BJ (cell line): ENCODE results near the gene PEX6. TPM values are rescaled to one million over a fixed set of nuclear protein-coding genes. Genes with fewer than 3 reads are reported as not detected.
A peak's percentile ranks its signal among the peaks of the same experiment; 100 is the strongest.

Source experiments
- CTCF ChIA-PET: fragments of 350-600 bp; formaldehyde crosslinking; extraction: SDS; loops from one replicate; lab custom pipeline; 2021; ENCODE audit warnings: antibody characterized with exemption, inconsistent platforms; lab: Yijun Ruan, JAX
- POLR2A ChIA-PET: fragments of 300-600 bp; sonication (Branson Sonifier 250); formaldehyde crosslinking; extraction: SDS; loops from one replicate; lab custom pipeline; 2021; ENCODE audit warnings: antibody characterized with exemption; lab: Charles Lee
- DNase-seq: peaks from one replicate; pipeline ENCODE4 v3.0.0-alpha.2; 2011; ENCODE audit warnings: low read depth
- H3K27me3 ChIP-seq: 2 replicates; pipeline ENCODE4 v1.6.0; 2011; ENCODE audit warnings: low read length; ENCODE audit not compliant: control insufficient read depth, insufficient read depth
- H3K36me3 ChIP-seq: 2 replicates; pipeline ENCODE4 v1.5.1; 2011; ENCODE audit warnings: low read length; ENCODE audit not compliant: control insufficient read depth, insufficient read depth
- H3K4me3 ChIP-seq: 2 replicates; pipeline ENCODE4 v1.5.1; 2011; ENCODE audit warnings: low read depth, mild to moderate bottlenecking, control low read depth, low read length
- CTCF ChIP-seq: IDR thresholded peaks from 2 replicates; pipeline ENCODE4 v1.5.1; 2011; ENCODE audit warnings: low read depth, mild to moderate bottlenecking, control low read depth, inconsistent platforms, low read length, moderate library complexity; ENCODE audit not compliant: insufficient read depth
- polyA plus RNA-seq: library from polyadenylated mRNA; depleted of rRNA; stranded (reverse); fragments of >200 nt; gene quantifications from 2 replicates; pipeline ENCODE4 v1.2.3, GENCODE V29; 2011

Gene PEX6
- polyA plus RNA-seq, 1 experiment: 5.6 TPM

GRCh38 chr6:43014434-43014909 lies 35.5 kb upstream of the PEX6 start:
- DNase-seq: no peak
- Histone ChIP-seq H3K27me3 (no peaks in the 10 kb centered on the region), H3K4me3 (peak overlapping the region; percentile 97), H3K36me3 (peaks cover 22% of the 10 kb centered on the region)
- TF ChIP-seq CTCF: no peak
- CTCF ChIA-PET: interaction anchor here (2.1 to 2.3 kb wide), 3 partner anchors 22 to 215 kb away, joined by 5 to 8 read pairs (median 5); partner anchors contain the start of genes CUL7 and DNPH1
- POLR2A ChIA-PET: interaction anchor here (0.9 kb wide), 1 partner anchor 39 kb away, joined by 5 read pairs; the partner anchor contains the start of gene CUL7

- ChIA-PET CTCF (interaction anchor here (0.6 to 2.3 kb wide), 5 partner anchors 11 to 216 kb away, joined by 3 to 8 read pairs (median 5); partner anchors contain the start of genes CUL7 and DNPH1), POLR2A (interaction anchor here (0.9 kb wide), 1 partner anchor 40 kb away, joined by 5 read pairs; the partner anchor contains the start of gene CUL7)
- Histone ChIP-seq H3K27me3 (no peaks in the 10 kb centered on the region), H3K4me3 (peak within 1 kb of the TSS; percentile 97), H3K36me3 (peaks cover 20% of the 10 kb centered on the region)
- peak; percentile 100 for DNase-seq
- TF ChIP-seq CTCF: no peak
These were observed 35.0 kb upstream of the PEX6 start, which contains the start of the genes KLHDC3 and MEA1 for GRCh38 chr6:43013843-43014433. TSS of gene KLHDC3 (plus strand) at chr6:43014249. CDS start at chr6:43017193, 2,944 bp downstream. TSS of gene MEA1 (minus strand) at chr6:43013946. CDS start at chr6:43013813, 133 bp downstream.

DNA sequence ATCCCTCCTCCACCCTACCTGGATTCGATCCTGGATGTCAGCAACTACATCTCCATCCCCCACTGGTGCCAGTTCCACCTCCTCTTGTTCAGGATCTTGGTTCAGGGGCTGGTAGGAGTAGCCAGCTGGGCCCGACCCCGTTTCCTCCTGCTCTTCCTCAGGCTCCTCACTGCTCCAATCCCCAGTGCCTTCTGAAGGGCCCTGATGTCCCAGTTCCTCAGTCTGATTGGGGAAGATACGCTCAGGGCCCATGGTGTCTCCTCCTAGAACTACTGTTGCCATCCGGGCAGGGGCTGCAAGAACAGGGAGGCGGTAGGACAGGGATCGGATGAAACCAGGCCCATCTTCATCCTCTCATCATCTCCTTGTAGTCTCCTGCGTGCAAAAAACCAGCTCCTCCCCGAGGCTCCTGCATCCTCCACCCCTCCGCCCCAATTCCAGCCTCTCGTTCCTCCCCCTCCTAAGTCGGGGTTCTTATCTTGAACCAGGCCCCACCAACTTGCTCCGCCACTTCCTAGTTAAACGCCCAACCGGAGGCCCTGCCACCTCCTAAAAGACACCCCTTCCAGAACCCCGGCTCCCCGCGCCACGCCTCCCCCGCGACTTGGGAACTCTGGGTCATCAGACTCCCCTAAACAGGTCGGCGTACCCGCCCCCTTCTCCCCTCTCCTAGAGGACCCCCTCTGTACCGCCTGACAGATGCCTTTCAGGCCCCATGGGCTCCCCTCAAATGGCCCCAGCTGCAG lies 34.3 kb upstream of the PEX6 start:
- POLR2A ChIA-PET: no interaction called here
- DNase-seq: no peak
- peak overlapping the region; percentile 97 for H3K4me3 ChIP-seq
- peaks cover 15% of the 10 kb centered on the region for H3K36me3 ChIP-seq
- no peak for TF ChIP-seq CTCF
- H3K27me3 ChIP-seq: no peaks in the 10 kb centered on the region
- CTCF ChIA-PET: interaction anchor here (0.6 to 2.3 kb wide), 5 partner anchors 10 to 130 kb away, joined by 3 to 5 read pairs (median 5); partner anchors contain the start of gene CUL7

DNA sequence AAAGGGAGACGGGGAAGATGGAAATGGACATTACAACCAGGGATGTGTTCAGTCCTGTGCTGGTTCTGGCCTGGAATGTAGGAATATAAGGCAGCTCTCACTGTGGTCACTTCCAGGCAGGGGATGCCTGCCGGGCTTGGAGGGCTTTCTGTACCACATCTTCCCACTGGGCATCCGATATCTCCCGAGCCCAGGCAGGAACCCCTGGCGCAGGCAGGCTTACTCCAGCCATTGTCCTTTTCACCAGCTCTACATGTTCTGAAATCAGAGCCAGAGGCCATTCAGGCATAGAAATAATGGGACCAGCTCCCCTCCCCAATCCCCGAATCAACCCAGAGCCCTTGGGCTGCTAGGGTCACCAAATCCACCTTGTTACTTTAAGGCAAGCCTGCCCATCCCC lies 33.4 kb upstream of the PEX6 start:
- DNase-seq: no peak
- no peak for TF ChIP-seq CTCF
- Histone ChIP-seq H3K36me3 (peaks cover 10% of the 10 kb centered on the region), H3K4me3 (no peak overlapping the region; the same call in 1 of the 2 replicates), H3K27me3 (no peaks in the 10 kb centered on the region)
- ChIA-PET POLR2A (no interaction called here), CTCF (interaction anchor here (0.8 to 2.3 kb wide), 4 partner anchors 13 to 131 kb away, joined by 3 to 5 read pairs (median 4); no protein-coding TSS in a partner anchor)
